Measurements from ENCODE around the gene DEDD.

The DEDD gene

GRCh38 chr1:161084597-161084988 lies 47.9 kb downstream of the DEDD start:
- no peak for TF ChIP-seq CTCF (IDR thresholded peaks at IDR 0.05; ENCODE audit: insufficient read depth, low read length, poor library complexity, severe bottlenecking)
- no peak for DNase-seq (ENCODE audit: extremely low read depth, insufficient read length)
- H3K36me3 ChIP-seq (ENCODE audit: control insufficient read depth, insufficient read depth, low read length) = no peaks in the 10 kb centered on the region
- no peaks in the 10 kb centered on the region for H3K27me3 ChIP-seq (replicated peaks; ENCODE audit: control insufficient read depth, insufficient read depth, low read length)
- no peak overlapping the region for H3K4me3 ChIP-seq (replicated peaks; ENCODE audit: low read depth, low read length)

GRCh38 chr1:161083748-161084596 lies 48.5 kb downstream of the DEDD start:
- no peaks in the 10 kb centered on the region for H3K36me3 ChIP-seq (ENCODE audit: control insufficient read depth, insufficient read depth, low read length)
- H3K27me3 ChIP-seq (replicated peaks; ENCODE audit: control insufficient read depth, insufficient read depth, low read length) = no peaks in the 10 kb centered on the region
- TF ChIP-seq CTCF (IDR thresholded peaks at IDR 0.05; ENCODE audit: insufficient read depth, low read length, poor library complexity, severe bottlenecking) = no peak
- DNase-seq (ENCODE audit: extremely low read depth, insufficient read length) = no peak
- H3K4me3 ChIP-seq (replicated peaks; ENCODE audit: low read depth, low read length) = no peak overlapping the region

- H3K27me3 ChIP-seq (replicated peaks; ENCODE audit: control insufficient read depth, insufficient read depth, low read length) = no peaks in the 10 kb centered on the region
- no peaks in the 10 kb centered on the region for H3K36me3 ChIP-seq (ENCODE audit: control insufficient read depth, insufficient read depth, low read length)
- DNase-seq (ENCODE audit: extremely low read depth, insufficient read length) = no peak
- no peak overlapping the region for H3K4me3 ChIP-seq (replicated peaks; ENCODE audit: low read depth, low read length)
- no peak for TF ChIP-seq CTCF (IDR thresholded peaks at IDR 0.05; ENCODE audit: insufficient read depth, low read length, poor library complexity, severe bottlenecking)
Measured at GRCh38 chr1:161082996-161083747, 49.3 kb downstream of the DEDD start.

GRCh38 chr1:161082483-161082882 lies 50.0 kb downstream of the DEDD start:
- Histone ChIP-seq H3K4me3 (replicated peaks; ENCODE audit: low read depth, low read length) (no peak overlapping the region), H3K36me3 (ENCODE audit: control insufficient read depth, insufficient read depth, low read length) (no peaks in the 10 kb centered on the region), H3K27me3 (replicated peaks; ENCODE audit: control insufficient read depth, insufficient read depth, low read length) (no peaks in the 10 kb centered on the region)
- no peak for DNase-seq (ENCODE audit: extremely low read depth, insufficient read length)
- TF ChIP-seq CTCF (IDR thresholded peaks at IDR 0.05; ENCODE audit: insufficient read depth, low read length, poor library complexity, severe bottlenecking) = no peak

- H3K36me3 ChIP-seq (ENCODE audit: control insufficient read depth, insufficient read depth, low read length) = no peaks in the 10 kb centered on the region
- TF ChIP-seq CTCF (IDR thresholded peaks at IDR 0.05; ENCODE audit: insufficient read depth, low read length, poor library complexity, severe bottlenecking) = no peak
- H3K4me3 ChIP-seq (replicated peaks; ENCODE audit: low read depth, low read length) = no peak overlapping the region
- DNase-seq (ENCODE audit: extremely low read depth, insufficient read length) = no peak
- H3K27me3 ChIP-seq (replicated peaks; ENCODE audit: control insufficient read depth, insufficient read depth, low read length) = no peaks in the 10 kb centered on the region
Measured at GRCh38 chr1:161081519-161081918, 50.9 kb downstream of the DEDD start.

Measured in GM06990 (cell line).